Heart right ventricle (tissue), 16 donors: ENCODE results near the gene GSK3A. TPM values are rescaled to one million over a fixed set of nuclear protein-coding genes. Genes with fewer than 3 reads are reported as not detected.

Experiments
- ATAC-seq, 8 donors: fragments of 200-7000 bp; cut with Tn5 transposase; one replicate each; pipeline ENCODE4 v1.9.1; 2020; ENCODE audit warnings: mild to moderate bottlenecking in 8 of 8, moderate library complexity in 8 of 8, moderate number of reproducible peaks in 1 of 8
- DNase-seq, 2 donors: peaks; one replicate each; pipeline ENCODE4 v3.0.0-alpha.2; 2020
- H3K27ac ChIP-seq, 10 donors: fragments of 200-600 bp; sonication (generic) in 2 of 10; one replicate each; pipeline versions ENCODE4 v1.5.0 to v1.8.0; 2020 to 2022; ENCODE audit warnings: mild to moderate bottlenecking in 3 of 10
- H3K27me3 ChIP-seq, 7 donors: fragments of 200-600 bp; one replicate each; pipeline ENCODE4 v1.8.0; 2021 to 2022; ENCODE audit warnings: mild to moderate bottlenecking in 2 of 7
- H3K36me3 ChIP-seq, 9 donors: fragments of 200-600 bp; sonication (generic) in 1 of 9; one replicate each; pipeline versions ENCODE4 v1.5.0 to v1.8.0; 2020 to 2022; ENCODE audit warnings: mild to moderate bottlenecking in 2 of 9
- H3K4me1 ChIP-seq, 9 donors: fragments of 200-600 bp; sonication (generic) in 1 of 9; one replicate each; pipeline versions ENCODE4 v1.5.0 to v1.8.0; 2020 to 2022; ENCODE audit warnings: mild to moderate bottlenecking in 4 of 9
- H3K4me3 ChIP-seq, 10 donors: fragments of 200-600 bp; sonication (generic) in 2 of 10; one replicate each; pipeline versions ENCODE4 v1.5.0 to v1.8.0; 2020 to 2022; ENCODE audit warnings: mild to moderate bottlenecking in 7 of 10, moderate library complexity in 2 of 10
- H3K9me3 ChIP-seq, 11 donors: fragments of 200-600 bp in 10 of 11; sonication (generic) in 2 of 11; one replicate each; pipeline versions ENCODE4 v1.5.0 to v1.8.0; 2013 to 2022; ENCODE audit warnings: mild to moderate bottlenecking in 2 of 11, control low read depth in 1 of 11, moderate library complexity in 1 of 11
- CTCF ChIP-seq, 9 donors: fragments of 200-600 bp; sonication (generic) in 2 of 9; IDR thresholded peaks; one replicate each; pipeline versions ENCODE4 v1.5.0 to v1.8.0; 2021 to 2022; ENCODE audit warnings: antibody characterized with exemption in 9 of 9, mild to moderate bottlenecking in 5 of 9, moderate library complexity in 1 of 9
- WGBS, 2 donors: extraction: QIAGEN DNeasy Blood & Tissue Kit; methylation state at CpG; one replicate each; pipeline ENCODE4 v1.1.7; 2013; ENCODE audit warnings: inconsistent platforms in 1 of 2; 5-methylcytosine and 5-hydroxymethylcytosine counted together
- intact Hi-C, 10 donors: fragments of 100-400 bp; cut with DNase I; formaldehyde crosslinking; loops; one replicate each; pipeline versions ENCODE4 v1.11.1 to v1.14.2; 2022
- polyA plus RNA-seq, 2 donors: library from polyadenylated mRNA; stranded (reverse); fragments of 200-250 nt; gene quantifications; one replicate each; pipeline ENCODE4 v1.2.3, GENCODE V29; 2013
- total RNA-seq, 10 donors: library from RNA; stranded (reverse); fragmentation: NEBNext Ultra II Directional in 3 of 10; extraction: Animal tissue kit (Norgen Biotek cat#: 25700) in 3 of 10; gene quantifications; one replicate each; pipeline versions ENCODE4 v1.2.1 to v1.2.4, GENCODE V29; 2021 to 2023
- donor health status: Arrhythmogenic right ventricular cardiomyopathy.
- donor health status: ischemic (EF 13 %, LVEDD 7.1; RV severe dilation, severe dysfunction).
- donor health status: healthy with polysubstance abuse.
- donor health status: DM: no; HTN: yes; CAD: no.
- donor health status: DM: no; HTN: no; CAD: no.
- donor health status: ischemic (EF 25% LVEDD 6.9; RV normal size, moderate dysfunction).
- donor health status: ischemic (EF 25% LVEDD 5.7; RV mildly dilated, moderate dysfunction).
- donor health status: healthy.
- donor health status: DM: yes; HTN: yes; CAD: no.
- donor health status: Ischemic cardiomyopathy.
- donor health status: ischemic (EF 35%, LVEDD 5.7; RV mildly dilated, moderate dysfunction).
- donor health status: nonischemic (EF 11% LVEDD 7.7; RV severe dilation, severe dysfunction).
- donor health status: DM: yes; HTN: yes; CAD: no.
- donor health status: PGD.
- donor health status: ischemic (EF 29% LVEDD 5.4; RV normal size, mild dysfunction).
- donor health status: nonischemic (EF 23%, LVEDD 6.1; RV moderate dilation, normal function).

The GSK3A gene
- total and polyA plus RNA-seq, 12 donors: 31.2 to 51.0 (median 36.4) TPM

- 82 to 86% methylated on average over 9 of the region's 9 CpGs for WGBS, 2 donors
- ATAC-seq (no peak), DNase-seq (no peak)
- Histone ChIP-seq H3K4me1 (peaks cover 41 to 66% (median 59%) of the 10 kb centered on the region in 9 donors), H3K9me3 (no peaks in the 10 kb centered on the region), H3K27me3 (no peaks in the 10 kb centered on the region), H3K27ac (peak overlapping the region in 1 of 10 donors; percentile 95), H3K4me3 (no peak overlapping the region), H3K36me3 (peaks cover 0 to 54% (median 27%) of the 10 kb centered on the region in 9 donors)
- intact Hi-C loops: no loop called here
- no peak for TF ChIP-seq CTCF (IDR thresholded peaks at IDR 0.05)
These were observed 30.1 kb upstream of the GSK3A start for GRCh38 chr19:42272535-42272897.

- Histone ChIP-seq H3K4me1 (peaks cover 36 to 64% (median 55%) of the 10 kb centered on the region in 9 donors), H3K9me3 (no peaks in the 10 kb centered on the region), H3K36me3 (peaks cover 0 to 54% (median 27%) of the 10 kb centered on the region in 9 donors), H3K4me3 (no peak overlapping the region), H3K27me3 (no peaks in the 10 kb centered on the region), H3K27ac (peak overlapping the region in 7 of 10 donors; percentile 78 to 99 (median 95))
- no peak for DNase-seq
- no peak for ATAC-seq
- intact Hi-C loops: no loop called here
- 87 to 90% methylated on average over 35 of the region's 35 CpGs for WGBS, 2 donors
- TF ChIP-seq CTCF (IDR thresholded peaks at IDR 0.05): no peak
These were observed 29.6 kb upstream of the GSK3A start for GRCh38 chr19:42271861-42272534.

- Histone ChIP-seq H3K9me3 (no peaks in the 10 kb centered on the region), H3K36me3 (peaks cover 0 to 48% (median 27%) of the 10 kb centered on the region in 9 donors), H3K27me3 (no peaks in the 10 kb centered on the region), H3K4me1 (peaks cover 29 to 54% (median 45%) of the 10 kb centered on the region in 9 donors), H3K27ac (peak overlapping the region; percentile 70 to 99 (median 87)), H3K4me3 (peak overlapping the region in 9 of 10 donors; percentile 43 to 66 (median 63))
- intact Hi-C loops: no loop called here
- DNase-seq: no peak
- 46 to 47% methylated on average over 3 of the region's 3 CpGs for WGBS, 2 donors
- no peak for ATAC-seq
- no peak for TF ChIP-seq CTCF (IDR thresholded peaks at IDR 0.05)
These were observed 28.6 kb upstream of the GSK3A start for GRCh38 chr19:42271045-42271419.

GRCh38 chr19:42270346-42271044 is 28.1 kb upstream of the GSK3A start:
- no peak for TF ChIP-seq CTCF (IDR thresholded peaks at IDR 0.05)
- WGBS, 2 donors: 11 to 23% methylated on average over 18 of the region's 18 CpGs
- H3K27ac ChIP-seq: peak overlapping the region; percentile 70 to 99 (median 87)
- peak overlapping the region; percentile 38 to 66 (median 60) for H3K4me3 ChIP-seq
- DNase-seq (peak in 1 of 2 donors; percentile 50), ATAC-seq (peak in 1 of 8 donors; percentile 8)
- peaks cover 24 to 49% (median 40%) of the 10 kb centered on the region in 9 donors for H3K4me1 ChIP-seq
- peaks cover 0 to 42% (median 27%) of the 10 kb centered on the region in 9 donors for H3K36me3 ChIP-seq
- intact Hi-C loops: no loop called here
- no peaks in the 10 kb centered on the region for H3K27me3 ChIP-seq
- no peaks in the 10 kb centered on the region for H3K9me3 ChIP-seq
